ENCODE measurements around the gene COL5A1.

COL5A1 gene

GRCh38 chr9:134658378-134658955 is 16.9 kb downstream of the COL5A1 start:
- no peak overlapping the region for H3K4me3 ChIP-seq (ENCODE audit: low read length)
- no peak for DNase-seq (ENCODE audit: low read depth)
- no peak for TF ChIP-seq CTCF (conservative IDR thresholded peaks at IDR 0.05; ENCODE audit: low read depth, low read length)

GRCh38 chr9:134659688-134660131 is 18.1 kb downstream of the COL5A1 start:
- H3K4me3 ChIP-seq (ENCODE audit: low read length): no peak overlapping the region
- DNase-seq (ENCODE audit: low read depth): no peak
- TF ChIP-seq CTCF (conservative IDR thresholded peaks at IDR 0.05; ENCODE audit: low read depth, low read length): no peak

- no peak for DNase-seq (ENCODE audit: low read depth)
- TF ChIP-seq CTCF (conservative IDR thresholded peaks at IDR 0.05; ENCODE audit: low read depth, low read length): peak; percentile 73
Observed at GRCh38 chr9:134660407-134660806, 18.8 kb downstream of the COL5A1 start.

GRCh38 chr9:134661299-134661698 is 19.7 kb downstream of the COL5A1 start:
- H3K4me3 ChIP-seq (ENCODE audit: low read length): no peak overlapping the region
- TF ChIP-seq CTCF (conservative IDR thresholded peaks at IDR 0.05; ENCODE audit: low read depth, low read length): no peak
- DNase-seq (ENCODE audit: low read depth): no peak

More at GRCh38 chr9:134660407-134660806, 18.8 kb downstream of the COL5A1 start:
- H3K4me3 ChIP-seq (ENCODE audit: low read length): no peak overlapping the region

- DNase-seq (ENCODE audit: low read depth): no peak
- no peak for TF ChIP-seq CTCF (conservative IDR thresholded peaks at IDR 0.05; ENCODE audit: low read depth, low read length)
- no peak overlapping the region for H3K4me3 ChIP-seq (ENCODE audit: low read length)
Observed at GRCh38 chr9:134661791-134662142, 20.2 kb downstream of the COL5A1 start.

GRCh38 chr9:134662143-134662876 is 20.7 kb downstream of the COL5A1 start:
- no peak for DNase-seq (ENCODE audit: low read depth)
- H3K4me3 ChIP-seq (ENCODE audit: low read length): no peak overlapping the region
- TF ChIP-seq CTCF (conservative IDR thresholded peaks at IDR 0.05; ENCODE audit: low read depth, low read length): no peak

- DNase-seq (ENCODE audit: low read depth): no peak
- no peak for TF ChIP-seq CTCF (conservative IDR thresholded peaks at IDR 0.05; ENCODE audit: low read depth, low read length)
- H3K4me3 ChIP-seq (ENCODE audit: low read length): no peak overlapping the region
Observed at GRCh38 chr9:134663084-134663483, 21.5 kb downstream of the COL5A1 start.
